Fibroblast of upper back skin (primary cell): ENCODE data around the gene DGUOK.
"Not testable (repeated sequence)": the region's sequence is repeated elsewhere in the genome, so short reads cannot be mapped to it uniquely, and the experiment has no call there.

Source experiments
- DNase-seq: peaks from one replicate; pipeline ENCODE4 v3.0.0-alpha.2; 2013

Gene DGUOK

GRCh38 chr2:73902284-73902683 is 24.4 kb upstream of the DGUOK start:
- DNase-seq: no peak

- DNase-seq: no peak
These were observed 23.4 kb upstream of the DGUOK start for GRCh38 chr2:73903313-73903712.

- not testable (repeated sequence) for DNase-seq
These were observed 22.6 kb upstream of the DGUOK start for GRCh38 chr2:73903949-73904613.

- DNase-seq: no peak
These were observed 21.7 kb upstream of the DGUOK start for GRCh38 chr2:73904952-73905351.

- no peak for DNase-seq
These were observed 19.7 kb upstream of the DGUOK start for GRCh38 chr2:73906847-73907505.

GRCh38 chr2:73907840-73908452 is 18.7 kb upstream of the DGUOK start:
- peak; percentile 72 for DNase-seq

- no peak for DNase-seq
These were observed 17.7 kb upstream of the DGUOK start for GRCh38 chr2:73908689-73909652.

- DNase-seq: no peak
These were observed 15.7 kb upstream of the DGUOK start for GRCh38 chr2:73910873-73911547.

GRCh38 chr2:73911548-73912208 is 15.0 kb upstream of the DGUOK start:
- no peak for DNase-seq

GRCh38 chr2:73913414-73914054 is 13.1 kb upstream of the DGUOK start:
- DNase-seq: no peak

- DNase-seq: no peak
These were observed 12.0 kb upstream of the DGUOK start for GRCh38 chr2:73914667-73915066.

- no peak for DNase-seq
These were observed 11.2 kb upstream of the DGUOK start for GRCh38 chr2:73915437-73915993.

- no peak for DNase-seq
These were observed 10.0 kb upstream of the DGUOK start for GRCh38 chr2:73916666-73917065.

GRCh38 chr2:73917296-73917695 is 9.4 kb upstream of the DGUOK start:
- no peak for DNase-seq

GRCh38 chr2:73917696-73918207 is 8.9 kb upstream of the DGUOK start:
- no peak for DNase-seq

GRCh38 chr2:73918856-73919255 is 7.8 kb upstream of the DGUOK start:
- no peak for DNase-seq

- DNase-seq: no peak
These were observed 7.0 kb upstream of the DGUOK start for GRCh38 chr2:73919596-73920228.

GRCh38 chr2:73920577-73921545 is 5.8 kb upstream of the DGUOK start:
- peak; percentile 19 for DNase-seq

- DNase-seq: no peak
These were observed 5.1 kb upstream of the DGUOK start for GRCh38 chr2:73921581-73921980.
